Neural cell (in vitro differentiated cells): ENCODE measurements around the gene SLC2A13. TPM values are rescaled to one million over a fixed set of nuclear protein-coding genes. Genes with fewer than 3 reads are reported as not detected.

ENCODE experiments used
- H2AFZ ChIP-seq: fragments of 200-600, 300-800 bp; sonication (generic), shearing (Covaris generic); 2 replicates; pipeline ENCODE4 v1.6.0; 2014; ENCODE audit warnings: low read depth, mild to moderate bottlenecking, antibody characterized with exemption, low read length, moderate library complexity
- H3F3A ChIP-seq: fragments of 200-600 bp; shearing (Covaris generic); 2 replicates; pipeline ENCODE4 v1.6.1; 2016; ENCODE audit warnings: mild to moderate bottlenecking, moderate library complexity, mixed read lengths, antibody characterized with exemption, low read length; ENCODE audit not compliant: insufficient read depth, poor library complexity, severe bottlenecking
- H3K27ac ChIP-seq: fragments of 200-600, 300-800 bp; sonication (generic), shearing (Covaris generic); 2 replicates; pipeline ENCODE4 v1.5.1; 2014; ENCODE audit warnings: mild to moderate bottlenecking, low read length, moderate library complexity
- H3K27me3 ChIP-seq: fragments of 300-800, 200-600 bp; sonication (generic), shearing (Covaris generic); 2 replicates; pipeline ENCODE4 v1.6.0; 2014; ENCODE audit warnings: mild to moderate bottlenecking, low read depth, low read length, moderate library complexity; ENCODE audit not compliant: insufficient read depth
- H3K36me3 ChIP-seq: fragments of 300-800, 200-600 bp; sonication (generic), shearing (Covaris generic); 2 replicates; pipeline ENCODE4 v1.5.1; 2014; ENCODE audit warnings: mild to moderate bottlenecking, antibody characterized with exemption, low read length, moderate library complexity; ENCODE audit not compliant: insufficient read depth
- H3K4me2 ChIP-seq: fragments of 300-800, 200-600 bp; sonication (generic), shearing (Covaris generic); 2 replicates; pipeline ENCODE4 v1.6.0; 2014; ENCODE audit warnings: mild to moderate bottlenecking, low read length
- H3K4me3 ChIP-seq: fragments of 300-800, 200-600 bp; sonication (generic), shearing (Covaris generic); 2 replicates; pipeline ENCODE4 v1.5.1; 2014; ENCODE audit warnings: mild to moderate bottlenecking, low read length, moderate library complexity
- H3K79me2 ChIP-seq: fragments of 200-600 bp; shearing (Covaris generic); replicated peaks from 2 replicates; pipeline ENCODE4 v1.6.0; 2014; ENCODE audit warnings: mild to moderate bottlenecking, low read length, moderate library complexity; ENCODE audit not compliant: insufficient read depth
- H3K9ac ChIP-seq: fragments of 300-800, 200-600 bp; sonication (generic), shearing (Covaris generic); 2 replicates; pipeline ENCODE4 v1.6.1; 2016; ENCODE audit warnings: mild to moderate bottlenecking, low read length, mixed read lengths
- H3K9me2 ChIP-seq: fragments of 200-600 bp; shearing (Covaris generic); 2 replicates; pipeline ENCODE4 v1.6.1; 2016; ENCODE audit warnings: mild to moderate bottlenecking, low read length, mixed read lengths; ENCODE audit not compliant: insufficient read depth
- H3K9me3 ChIP-seq: fragments of 200-600, 300-800 bp; sonication (generic), shearing (Covaris generic); 2 replicates; pipeline ENCODE4 v1.6.1; 2016; ENCODE audit warnings: mild to moderate bottlenecking, mixed run types, low read length, moderate library complexity, mixed read lengths
- H4K20me1 ChIP-seq: fragments of 200-600 bp; shearing (Covaris generic); 2 replicates; pipeline ENCODE4 v1.6.1; 2016; ENCODE audit warnings: mild to moderate bottlenecking, mixed run types; ENCODE audit not compliant: insufficient read depth
- EP300 ChIP-seq: fragments of 450-650 bp; conservative IDR thresholded peaks from 2 replicates; pipeline ENCODE4 v1.6.1; 2014; ENCODE audit warnings: antibody characterized with exemption, mild to moderate bottlenecking, moderate library complexity; ENCODE audit not compliant: poor library complexity, severe bottlenecking
- EZH2 ChIP-seq: fragments of 200-600, 300-800 bp; shearing (Covaris generic), sonication (generic); IDR thresholded peaks from 2 replicates; pipeline ENCODE4 v1.6.1; 2014; ENCODE audit warnings: antibody characterized with exemption, low read length, borderline replicate concordance, mild to moderate bottlenecking; ENCODE audit not compliant: insufficient read depth, poor library complexity, severe bottlenecking
- MXI1 ChIP-seq: fragments of 450-650 bp; conservative IDR thresholded peaks from 2 replicates; pipeline ENCODE4 v1.6.1; 2014; ENCODE audit warnings: antibody characterized with exemption, mild to moderate bottlenecking; ENCODE audit not compliant: poor library complexity, severe bottlenecking
- POLR2AphosphoS5 ChIP-seq: IDR thresholded peaks from 2 replicates; pipeline ENCODE4 v1.6.1; 2012
- RAD21 ChIP-seq: fragments of 450-650 bp; conservative IDR thresholded peaks from 2 replicates; pipeline ENCODE4 v1.6.1; 2014; ENCODE audit warnings: antibody characterized with exemption, mild to moderate bottlenecking, moderate library complexity
- SMC3 ChIP-seq: fragments of 450-650 bp; conservative IDR thresholded peaks from 2 replicates; pipeline ENCODE4 v1.6.1; 2014; ENCODE audit warnings: antibody characterized with exemption, mild to moderate bottlenecking, moderate library complexity; ENCODE audit not compliant: poor library complexity
- TAF1 ChIP-seq: IDR thresholded peaks from 2 replicates; pipeline ENCODE4 v1.6.1; 2012; ENCODE audit warnings: low read depth
- polyA plus RNA-seq: library from polyadenylated mRNA; depleted of rRNA; stranded (reverse); fragments of >200 nt; gene quantifications from 2 replicates; pipeline ENCODE4 v1.2.3, GENCODE V29; 2014
- TF ChIP-seq, protein P1 (sequence below): IDR thresholded peaks from 2 replicates; pipeline ENCODE4 v1.6.1; 2012; ENCODE audit warnings: borderline replicate concordance
- TF ChIP-seq, protein P2 (sequence below): fragments of 450-650 bp; IDR thresholded peaks from 2 replicates; pipeline ENCODE4 v1.5.1; 2014; ENCODE audit warnings: antibody characterized with exemption, mild to moderate bottlenecking, moderate library complexity; ENCODE audit not compliant: poor library complexity, severe bottlenecking

Gene SLC2A13
- polyA plus RNA-seq, 1 donor from 2014 or later = 10.7 TPM

DNA sequence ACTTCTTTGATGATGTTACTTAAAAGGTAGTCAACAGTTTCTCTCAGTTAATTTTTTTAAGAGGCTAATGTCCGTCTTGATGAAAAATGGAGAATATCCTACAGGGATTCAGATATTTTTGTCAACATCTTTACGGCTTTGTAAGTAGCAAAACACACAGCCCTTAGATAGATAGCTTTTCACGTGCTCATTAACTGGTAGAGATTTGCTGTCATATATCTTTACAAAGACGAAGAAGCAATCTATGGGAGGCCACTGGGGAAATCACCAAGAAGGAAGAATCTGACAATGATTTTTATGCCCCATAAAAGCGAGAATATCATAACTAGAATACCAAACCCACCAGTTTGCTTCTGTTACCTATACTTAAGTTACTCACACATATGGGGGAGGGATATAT, 121.2 kb downstream of the SLC2A13 start:
- Histone ChIP-seq H3K27ac (no peak overlapping the region), H3K36me3 (no peaks in the 10 kb centered on the region), H3K4me2 (no peak overlapping the region), H3K9ac (no peak overlapping the region), H3K4me3 (no peak overlapping the region), H3K9me2 (no peaks in the 10 kb centered on the region), H3K27me3 (no peaks in the 10 kb centered on the region), H2AFZ (no peak overlapping the region), H3K9me3 (no peaks in the 10 kb centered on the region), H3K79me2 (no peaks in the 10 kb centered on the region), H4K20me1 (no peaks in the 10 kb centered on the region), H3F3A (no peaks in the 10 kb centered on the region)
- TF ChIP-seq POLR2AphosphoS5 (peak; percentile 60), TAF1 (no peak), RAD21 (no peak), EP300 (peak; percentile 32)
- TF ChIP-seq, protein P1, sequence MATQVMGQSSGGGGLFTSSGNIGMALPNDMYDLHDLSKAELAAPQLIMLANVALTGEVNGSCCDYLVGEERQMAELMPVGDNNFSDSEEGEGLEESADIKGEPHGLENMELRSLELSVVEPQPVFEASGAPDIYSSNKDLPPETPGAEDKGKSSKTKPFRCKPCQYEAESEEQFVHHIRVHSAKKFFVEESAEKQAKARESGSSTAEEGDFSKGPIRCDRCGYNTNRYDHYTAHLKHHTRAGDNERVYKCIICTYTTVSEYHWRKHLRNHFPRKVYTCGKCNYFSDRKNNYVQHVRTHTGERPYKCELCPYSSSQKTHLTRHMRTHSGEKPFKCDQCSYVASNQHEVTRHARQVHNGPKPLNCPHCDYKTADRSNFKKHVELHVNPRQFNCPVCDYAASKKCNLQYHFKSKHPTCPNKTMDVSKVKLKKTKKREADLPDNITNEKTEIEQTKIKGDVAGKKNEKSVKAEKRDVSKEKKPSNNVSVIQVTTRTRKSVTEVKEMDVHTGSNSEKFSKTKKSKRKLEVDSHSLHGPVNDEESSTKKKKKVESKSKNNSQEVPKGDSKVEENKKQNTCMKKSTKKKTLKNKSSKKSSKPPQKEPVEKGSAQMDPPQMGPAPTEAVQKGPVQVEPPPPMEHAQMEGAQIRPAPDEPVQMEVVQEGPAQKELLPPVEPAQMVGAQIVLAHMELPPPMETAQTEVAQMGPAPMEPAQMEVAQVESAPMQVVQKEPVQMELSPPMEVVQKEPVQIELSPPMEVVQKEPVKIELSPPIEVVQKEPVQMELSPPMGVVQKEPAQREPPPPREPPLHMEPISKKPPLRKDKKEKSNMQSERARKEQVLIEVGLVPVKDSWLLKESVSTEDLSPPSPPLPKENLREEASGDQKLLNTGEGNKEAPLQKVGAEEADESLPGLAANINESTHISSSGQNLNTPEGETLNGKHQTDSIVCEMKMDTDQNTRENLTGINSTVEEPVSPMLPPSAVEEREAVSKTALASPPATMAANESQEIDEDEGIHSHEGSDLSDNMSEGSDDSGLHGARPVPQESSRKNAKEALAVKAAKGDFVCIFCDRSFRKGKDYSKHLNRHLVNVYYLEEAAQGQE = no peak
- TF ChIP-seq, protein P2, sequence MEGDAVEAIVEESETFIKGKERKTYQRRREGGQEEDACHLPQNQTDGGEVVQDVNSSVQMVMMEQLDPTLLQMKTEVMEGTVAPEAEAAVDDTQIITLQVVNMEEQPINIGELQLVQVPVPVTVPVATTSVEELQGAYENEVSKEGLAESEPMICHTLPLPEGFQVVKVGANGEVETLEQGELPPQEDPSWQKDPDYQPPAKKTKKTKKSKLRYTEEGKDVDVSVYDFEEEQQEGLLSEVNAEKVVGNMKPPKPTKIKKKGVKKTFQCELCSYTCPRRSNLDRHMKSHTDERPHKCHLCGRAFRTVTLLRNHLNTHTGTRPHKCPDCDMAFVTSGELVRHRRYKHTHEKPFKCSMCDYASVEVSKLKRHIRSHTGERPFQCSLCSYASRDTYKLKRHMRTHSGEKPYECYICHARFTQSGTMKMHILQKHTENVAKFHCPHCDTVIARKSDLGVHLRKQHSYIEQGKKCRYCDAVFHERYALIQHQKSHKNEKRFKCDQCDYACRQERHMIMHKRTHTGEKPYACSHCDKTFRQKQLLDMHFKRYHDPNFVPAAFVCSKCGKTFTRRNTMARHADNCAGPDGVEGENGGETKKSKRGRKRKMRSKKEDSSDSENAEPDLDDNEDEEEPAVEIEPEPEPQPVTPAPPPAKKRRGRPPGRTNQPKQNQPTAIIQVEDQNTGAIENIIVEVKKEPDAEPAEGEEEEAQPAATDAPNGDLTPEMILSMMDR = no peak

DNA sequence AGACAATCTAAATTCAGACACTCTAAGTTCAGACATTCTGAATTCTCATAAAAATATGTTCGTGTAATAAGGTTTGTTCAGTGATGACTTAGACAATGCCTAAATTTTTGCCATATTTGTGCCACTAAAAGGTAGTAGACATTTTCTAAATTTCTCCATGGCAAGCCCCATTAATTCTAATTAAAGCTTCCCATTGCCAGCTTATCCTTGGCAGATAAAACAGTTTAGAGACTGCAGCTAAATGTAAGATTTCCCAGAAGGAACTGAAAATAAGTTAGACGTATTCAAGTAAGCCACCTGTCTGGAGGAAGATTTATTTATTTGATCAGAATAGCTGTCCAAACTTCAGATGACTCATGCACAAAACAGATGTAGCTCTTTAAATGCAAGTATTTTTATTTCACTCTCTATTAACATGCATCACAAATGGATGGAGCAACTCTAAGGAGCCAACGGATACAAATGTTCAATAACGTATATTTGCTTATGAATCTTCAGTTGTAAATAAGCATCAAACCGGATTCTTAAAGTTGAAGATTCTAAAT, 130.4 kb downstream of the SLC2A13 start:
- TF ChIP-seq EZH2 (no peak), RAD21 (no peak), EP300 (no peak), POLR2AphosphoS5 (no peak), MXI1 (no peak), SMC3 (no peak), TAF1 (no peak)
- TF ChIP-seq, protein P2 = no peak
- TF ChIP-seq, protein P1 = no peak

More for the DNA sequence above, 130.4 kb downstream of the SLC2A13 start:
- Histone ChIP-seq H3K27me3 (no peaks in the 10 kb centered on the region), H3K9ac (no peak overlapping the region), H4K20me1 (no peaks in the 10 kb centered on the region), H3K79me2 (no peaks in the 10 kb centered on the region), H2AFZ (no peak overlapping the region), H3K9me3 (no peaks in the 10 kb centered on the region), H3K4me3 (no peak overlapping the region), H3K4me2 (no peak overlapping the region), H3K36me3 (no peaks in the 10 kb centered on the region), H3K27ac (no peak overlapping the region), H3K9me2 (no peaks in the 10 kb centered on the region), H3F3A (no peaks in the 10 kb centered on the region)
